ENCODE results near the gene NOC2L.
"Not testable (repeated sequence)": the region's sequence is repeated elsewhere in the genome, so short reads cannot be mapped to it uniquely, and the experiment has no call there.

NOC2L gene

DNA sequence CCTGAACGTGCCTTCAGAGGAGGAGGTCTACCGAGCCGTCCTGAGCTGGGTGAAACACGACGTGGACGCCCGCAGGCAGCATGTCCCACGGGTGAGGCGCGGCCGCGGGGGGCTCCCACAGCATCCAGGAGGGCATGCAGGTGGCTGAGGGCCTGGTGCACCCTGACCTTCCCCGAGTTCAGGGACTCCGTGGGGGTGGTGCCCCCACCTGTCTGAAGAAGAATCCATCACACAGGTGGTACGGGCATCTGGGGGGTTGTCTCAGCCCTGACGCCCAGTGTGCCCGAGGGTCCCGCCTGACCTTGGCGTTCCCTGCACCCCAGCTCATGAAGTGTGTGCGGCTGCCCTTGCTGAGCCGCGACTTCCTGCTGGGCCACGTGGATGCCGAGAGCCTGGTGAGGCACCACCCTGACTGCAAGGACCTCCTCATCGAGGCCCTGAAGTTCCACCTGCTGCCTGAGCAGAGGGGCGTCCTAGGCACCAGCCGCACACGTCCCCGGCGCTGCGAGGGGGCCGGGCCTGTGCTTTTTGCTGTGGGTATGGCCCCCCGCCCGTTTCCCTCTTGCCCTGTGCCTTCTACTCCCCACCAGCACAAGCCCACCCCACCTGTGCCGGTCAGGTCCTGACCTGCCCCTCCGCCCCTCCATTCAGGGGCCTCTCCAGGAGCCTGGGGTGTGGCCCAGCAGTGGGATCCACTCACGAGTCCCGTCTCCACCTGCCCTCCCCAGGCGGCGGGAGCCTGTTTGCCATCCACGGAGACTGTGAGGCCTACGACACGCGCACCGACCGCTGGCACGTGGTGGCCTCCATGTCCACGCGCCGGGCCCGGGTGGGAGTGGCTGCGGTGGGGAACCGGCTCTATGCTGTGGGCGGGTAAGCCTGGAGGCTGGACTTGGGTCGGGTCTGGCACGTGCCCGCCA is 3.6 kb upstream of the NOC2L start:
- no peak for DNase-seq (ENCODE audit: low read depth)

DNA sequence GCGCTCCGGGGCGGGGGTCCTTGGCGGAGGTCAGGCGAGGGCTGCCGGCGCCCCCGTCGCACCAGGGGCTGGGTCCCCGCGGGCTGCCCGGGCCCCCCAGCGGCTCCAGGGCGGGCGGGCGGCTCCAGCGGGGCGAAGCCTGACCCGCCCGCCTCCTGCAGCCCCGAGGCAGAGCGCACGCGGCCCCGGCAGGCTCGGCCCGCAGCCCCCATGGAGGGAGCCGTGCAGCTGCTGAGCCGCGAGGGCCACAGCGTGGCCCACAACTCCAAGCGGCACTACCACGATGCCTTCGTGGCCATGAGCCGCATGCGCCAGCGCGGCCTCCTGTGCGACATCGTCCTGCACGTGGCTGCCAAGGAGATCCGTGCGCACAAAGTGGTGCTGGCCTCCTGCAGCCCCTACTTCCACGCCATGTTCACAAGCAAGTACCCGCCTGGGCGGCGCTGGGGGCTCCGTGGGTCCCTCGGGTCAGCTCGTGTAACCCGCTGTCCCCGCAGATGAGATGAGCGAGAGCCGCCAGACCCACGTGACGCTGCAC is 2.1 kb upstream of the NOC2L start:
- DNase-seq (ENCODE audit: low read depth): no peak

DNA sequence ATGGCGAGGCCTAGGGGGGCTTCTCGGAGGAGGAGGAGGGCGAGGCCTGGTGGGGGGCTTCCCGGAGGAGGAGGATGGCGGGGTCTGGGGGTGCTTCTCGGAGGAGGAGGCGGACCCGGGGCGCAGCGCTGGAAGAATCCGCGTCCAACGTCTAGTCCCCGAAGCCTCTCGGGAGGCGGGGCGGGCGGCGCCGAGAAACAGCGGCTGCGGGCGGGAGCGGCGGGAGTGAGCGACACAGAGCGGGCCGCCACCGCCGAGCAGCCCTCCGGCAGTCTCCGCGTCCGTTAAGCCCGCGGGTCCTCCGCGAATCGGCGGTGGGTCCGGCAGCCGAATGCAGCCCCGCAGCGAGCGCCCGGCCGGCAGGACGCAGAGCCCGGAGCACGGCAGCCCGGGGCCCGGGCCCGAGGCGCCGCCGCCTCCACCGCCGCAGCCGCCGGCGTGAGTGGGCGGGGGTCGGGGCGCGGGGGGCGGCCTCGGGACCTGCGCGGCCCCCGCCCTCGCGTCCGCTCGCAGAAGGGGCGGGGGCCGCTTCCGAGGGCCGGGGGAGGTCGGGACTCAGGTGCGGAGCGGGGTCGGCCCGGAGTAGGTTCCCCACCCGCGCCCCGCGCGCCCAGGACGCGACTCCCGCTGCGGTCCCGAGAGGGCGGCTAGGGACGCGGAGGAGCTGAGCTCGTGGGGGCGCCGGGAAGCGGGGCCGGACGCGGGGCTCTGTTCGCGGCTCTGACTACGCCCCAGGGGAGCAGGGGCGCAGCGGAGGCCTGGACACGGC is 1.5 kb upstream of the NOC2L start, which contains the start of gene KLHL17:
Gene KLHL17 (plus strand): TSS at position 222 of the 769 bp plus-strand sequence. CDS start 110 bp downstream, at position 332.
- peak; percentile 66 for DNase-seq (ENCODE audit: low read depth)

DNA sequence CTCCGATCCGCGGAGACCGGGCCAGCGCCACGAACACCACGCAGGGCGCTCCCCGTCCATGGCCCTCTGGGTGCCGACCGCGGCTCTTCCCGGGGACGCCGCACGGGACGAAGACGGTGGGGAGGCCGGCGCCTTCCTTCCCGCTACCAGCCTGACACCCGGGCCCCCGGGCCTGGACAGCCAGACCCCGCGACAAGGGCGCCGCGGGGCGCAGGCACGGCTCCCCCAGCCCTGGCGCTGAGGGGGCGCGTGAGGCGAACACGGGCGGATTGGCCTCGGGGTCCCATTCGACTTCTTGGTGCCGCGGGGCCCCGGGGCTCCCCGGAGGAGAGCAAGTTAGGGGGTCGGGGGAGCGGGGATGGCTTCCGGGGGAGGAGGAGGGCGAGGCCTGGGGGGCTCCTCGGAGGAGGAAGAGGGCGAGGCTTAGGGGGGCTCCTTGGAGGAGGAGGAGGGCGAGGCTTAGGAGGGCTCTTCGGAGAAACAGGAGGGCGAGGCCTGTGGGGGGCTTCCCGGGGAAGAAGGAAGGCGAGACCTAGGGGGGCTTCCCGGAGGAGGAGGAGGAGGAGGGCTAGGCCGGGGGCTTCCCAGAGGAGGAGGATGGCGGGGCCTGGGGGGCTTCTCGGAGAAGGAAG is 791 bp upstream of the NOC2L start:
- DNase-seq (ENCODE audit: low read depth): no peak

DNA sequence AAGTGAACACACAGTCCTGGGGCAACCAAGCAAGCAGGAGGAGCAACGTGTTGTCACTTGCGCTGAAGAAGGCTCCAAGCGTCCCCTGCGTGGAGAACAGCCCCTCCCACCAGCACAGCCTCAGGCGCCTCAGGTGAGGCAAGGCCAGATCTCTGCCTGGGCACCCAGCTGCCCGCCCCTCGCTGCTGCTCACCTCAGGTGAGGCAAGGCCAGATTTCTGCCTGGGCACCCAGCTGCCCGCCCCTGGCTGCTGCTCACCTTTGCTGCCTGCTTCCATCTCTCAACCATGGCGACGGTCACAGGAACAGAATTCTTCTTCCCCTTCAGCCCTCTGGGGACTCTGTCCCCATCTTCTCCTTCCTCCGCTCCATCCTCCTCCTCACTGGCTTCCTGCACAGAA is 2.4 kb downstream of the NOC2L start:
- DNase-seq (ENCODE audit: low read depth): no peak

DNA sequence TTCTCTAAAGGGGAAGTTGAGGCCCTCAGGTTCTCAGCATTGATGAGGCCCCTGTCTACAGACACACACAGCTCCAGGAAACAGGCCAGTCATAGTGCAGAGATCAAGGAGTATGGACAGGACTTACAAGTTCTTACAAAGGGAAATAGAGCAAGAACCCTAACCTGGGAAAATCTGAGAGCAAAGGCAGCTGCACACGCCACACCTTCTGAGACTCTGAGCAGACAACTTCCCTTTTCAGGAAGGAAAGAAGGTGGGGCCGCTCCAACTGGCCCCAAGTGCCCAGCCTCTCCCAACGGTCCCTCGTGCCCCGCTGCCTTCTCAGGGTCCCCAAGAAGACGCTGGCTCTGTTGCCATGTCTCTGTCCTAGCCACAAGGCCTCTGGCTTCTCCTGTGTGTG is 3.6 kb downstream of the NOC2L start:
- DNase-seq (ENCODE audit: low read depth): no peak

DNA sequence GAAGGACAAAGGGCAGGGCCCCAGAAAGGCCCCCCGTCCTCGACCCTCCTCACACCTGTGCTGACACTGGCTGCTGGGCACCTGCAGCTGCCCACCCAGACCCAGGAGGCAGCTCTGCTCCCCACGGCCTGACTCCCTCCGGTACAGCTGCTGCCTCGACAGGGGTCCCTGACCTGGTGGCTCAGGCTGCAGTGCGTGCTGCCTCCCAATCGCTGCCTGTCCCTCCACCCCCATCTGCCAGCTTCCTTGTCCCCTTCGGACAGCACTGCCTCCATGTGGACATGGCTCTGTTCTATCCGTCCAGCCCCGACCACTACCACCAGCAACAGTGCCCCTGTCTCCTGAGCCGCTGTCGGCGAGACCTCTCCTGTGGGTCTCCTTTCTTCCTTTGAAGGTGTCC is 4.1 kb downstream of the NOC2L start:
- DNase-seq (ENCODE audit: low read depth): no peak

DNA sequence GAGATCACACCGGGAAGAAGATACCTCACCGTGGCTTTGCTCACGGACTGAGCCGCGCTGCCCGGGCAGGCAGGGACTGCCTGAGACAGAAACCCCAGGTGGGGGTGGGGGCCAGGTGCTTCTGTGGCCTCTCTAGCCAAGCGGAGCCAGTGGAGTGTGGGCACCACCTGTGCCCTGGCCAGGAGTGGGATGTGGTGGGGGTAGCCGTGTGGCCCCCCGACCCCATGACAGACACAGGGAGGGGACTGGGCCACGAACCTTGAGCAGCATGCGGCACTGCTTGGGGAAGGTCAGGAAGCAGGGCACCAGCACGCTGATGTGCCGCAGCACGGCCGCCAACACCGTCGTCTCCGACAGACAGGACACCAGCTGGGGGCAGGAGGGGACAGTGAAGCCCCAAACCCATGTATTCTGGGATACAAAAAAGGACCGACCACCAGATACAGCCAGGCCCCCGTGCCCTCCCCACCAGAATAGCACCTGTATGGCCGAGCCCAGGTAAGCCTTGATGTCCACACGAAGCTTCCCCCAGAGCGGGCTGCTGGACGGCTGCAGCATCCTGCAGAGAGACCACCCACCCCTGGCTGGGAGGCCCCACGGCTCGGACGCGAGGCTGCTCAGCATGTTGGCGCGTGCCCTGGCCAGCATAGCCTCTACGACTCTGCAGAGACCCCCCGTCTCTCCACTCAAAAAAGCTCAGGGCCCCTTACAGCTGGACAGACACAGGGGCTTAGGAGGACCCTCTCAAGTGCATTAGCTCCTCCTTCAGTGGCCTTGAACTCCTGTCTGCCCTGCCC is 5.3 kb downstream of the NOC2L start:
- DNase-seq (ENCODE audit: low read depth): no peak

DNA sequence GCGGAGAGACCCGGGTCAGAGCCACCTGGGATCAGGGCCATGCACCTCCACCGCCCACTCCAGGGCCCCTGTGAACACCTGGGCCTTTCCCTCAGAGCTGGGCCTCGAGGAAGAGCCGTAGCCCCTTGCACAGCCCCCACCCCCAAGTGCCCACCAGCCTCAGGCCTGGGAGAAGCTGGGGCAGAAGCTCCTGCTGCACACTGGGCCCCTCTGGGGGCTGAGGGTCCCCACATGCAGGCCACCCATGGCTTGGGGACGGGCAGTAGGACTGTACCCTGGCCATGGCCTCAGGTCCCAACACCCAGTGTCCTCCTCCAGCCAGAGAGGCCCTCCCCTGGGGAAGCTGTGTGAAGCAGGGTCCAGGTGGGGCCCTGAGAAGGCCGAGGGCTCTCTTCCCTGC is 6.5 kb downstream of the NOC2L start:
- DNase-seq (ENCODE audit: low read depth): no peak

DNA sequence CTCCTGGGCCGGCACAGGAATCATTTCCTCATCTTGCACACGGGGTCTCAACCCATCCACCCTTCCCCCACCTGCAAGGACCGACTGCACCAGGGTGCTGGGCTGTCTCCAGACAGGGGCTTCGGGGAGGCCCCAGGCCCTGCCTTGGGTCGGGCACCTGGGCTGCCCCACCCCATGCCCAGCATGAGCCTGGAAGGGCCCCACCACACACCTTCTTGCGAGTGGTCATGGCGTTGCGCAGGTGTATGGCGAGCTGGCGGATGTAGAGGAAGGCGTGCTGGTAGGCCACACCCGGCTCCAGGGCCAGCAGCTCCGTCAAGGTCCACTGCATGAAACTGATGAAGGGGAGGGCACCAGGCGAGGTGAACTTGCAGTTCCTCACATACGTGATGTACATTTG is 6.9 kb downstream of the NOC2L start:
- no peak for DNase-seq (ENCODE audit: low read depth)

DNA sequence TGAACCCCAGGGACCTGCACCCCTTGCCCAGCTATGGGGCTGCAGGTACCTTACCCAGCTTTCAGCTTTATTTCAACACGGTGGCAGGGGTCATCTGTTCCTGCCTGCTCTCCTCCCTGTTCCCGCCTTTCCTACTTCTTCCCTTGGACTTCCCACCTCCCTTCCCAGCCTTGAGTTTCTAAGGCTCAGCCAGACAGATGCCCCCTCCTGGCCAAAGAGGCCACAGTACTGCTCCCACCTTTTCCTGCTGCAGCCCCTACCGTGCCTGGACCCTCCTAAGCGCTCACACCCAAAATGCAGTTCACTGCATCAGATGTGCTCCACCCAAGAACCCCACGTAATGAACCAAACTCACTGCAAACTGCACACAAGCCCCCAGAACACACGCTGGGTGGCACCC is 7.7 kb downstream of the NOC2L start:
- no peak for DNase-seq (ENCODE audit: low read depth)

DNA sequence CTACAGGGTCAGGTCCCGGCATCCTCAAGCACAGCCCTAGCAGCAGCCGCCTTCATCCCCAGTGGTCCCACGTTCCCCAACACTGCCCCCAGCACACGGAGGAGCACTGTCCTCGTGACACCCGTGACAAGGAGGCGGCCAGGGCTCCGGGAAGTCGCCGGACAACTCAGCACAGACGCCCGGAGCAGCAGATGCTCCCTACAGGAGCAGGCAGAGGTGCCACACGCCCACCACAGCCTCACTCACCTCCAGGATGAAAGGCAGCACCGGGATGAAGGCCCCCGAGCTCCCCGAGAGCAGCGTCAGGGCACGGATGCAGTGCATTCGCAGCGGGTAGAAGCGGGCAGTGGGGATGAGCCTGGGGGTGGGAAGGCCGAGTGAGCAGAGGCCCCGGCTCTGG is 8.2 kb downstream of the NOC2L start:
- DNase-seq (ENCODE audit: low read depth): no peak

DNA sequence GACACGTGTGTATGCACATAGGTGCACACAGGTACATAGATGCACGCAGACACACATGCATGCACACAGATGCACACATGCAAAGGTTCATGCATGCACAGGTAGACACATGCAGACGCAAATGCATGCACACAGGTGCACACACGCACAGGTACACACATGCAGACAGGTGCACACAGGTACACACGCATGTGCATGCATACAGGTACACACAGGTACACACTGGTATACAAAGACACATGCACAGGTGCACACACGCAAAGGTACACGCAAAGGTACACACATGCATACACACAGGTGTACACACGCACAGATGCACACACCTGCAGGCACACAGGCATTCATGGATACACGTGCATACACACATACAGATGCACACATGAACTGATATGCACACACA is 8.8 kb downstream of the NOC2L start:
- no peak for DNase-seq (ENCODE audit: low read depth)

DNA sequence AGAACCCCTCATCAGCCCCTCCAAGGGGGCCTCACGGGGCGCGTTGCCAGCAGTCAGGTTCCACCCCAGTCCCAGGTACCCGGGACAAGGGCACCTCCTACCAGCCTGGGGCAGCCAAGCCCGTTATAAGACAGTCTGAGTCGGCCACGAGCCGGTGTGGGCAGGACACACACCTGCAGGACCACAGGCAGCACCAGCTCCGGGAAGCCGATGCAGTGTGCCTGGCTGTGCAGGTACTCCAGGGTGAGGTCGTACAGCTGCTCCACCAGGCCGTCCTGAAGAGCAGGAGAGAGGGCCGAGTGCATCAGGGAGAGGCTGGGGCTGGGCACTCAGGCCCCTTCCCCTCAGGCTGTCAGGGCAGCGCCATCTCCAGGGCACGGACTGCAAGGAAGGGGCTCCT is 11.1 kb downstream of the NOC2L start:
- no peak for DNase-seq (ENCODE audit: low read depth)

DNA sequence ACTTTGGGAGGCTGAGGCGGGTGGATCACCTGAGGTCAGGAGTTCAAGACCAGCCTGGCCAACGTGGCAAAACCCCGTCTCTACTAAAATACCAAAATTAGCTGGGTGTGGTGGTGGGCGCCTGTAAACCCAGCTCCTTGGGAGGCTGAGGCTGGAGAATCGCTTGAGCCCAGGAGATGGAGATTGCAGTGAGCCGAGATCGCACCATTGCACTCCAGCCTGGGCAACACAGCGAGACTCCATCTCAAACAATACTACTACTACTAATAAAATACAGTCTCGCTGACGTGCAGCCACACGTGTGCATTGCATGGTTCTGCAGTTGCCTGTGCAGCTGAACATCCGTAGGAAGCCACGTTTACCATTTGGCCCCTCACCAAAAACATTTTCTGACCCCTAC is 12.2 kb downstream of the NOC2L start:
- DNase-seq (ENCODE audit: low read depth): not testable (repeated sequence)

DNA sequence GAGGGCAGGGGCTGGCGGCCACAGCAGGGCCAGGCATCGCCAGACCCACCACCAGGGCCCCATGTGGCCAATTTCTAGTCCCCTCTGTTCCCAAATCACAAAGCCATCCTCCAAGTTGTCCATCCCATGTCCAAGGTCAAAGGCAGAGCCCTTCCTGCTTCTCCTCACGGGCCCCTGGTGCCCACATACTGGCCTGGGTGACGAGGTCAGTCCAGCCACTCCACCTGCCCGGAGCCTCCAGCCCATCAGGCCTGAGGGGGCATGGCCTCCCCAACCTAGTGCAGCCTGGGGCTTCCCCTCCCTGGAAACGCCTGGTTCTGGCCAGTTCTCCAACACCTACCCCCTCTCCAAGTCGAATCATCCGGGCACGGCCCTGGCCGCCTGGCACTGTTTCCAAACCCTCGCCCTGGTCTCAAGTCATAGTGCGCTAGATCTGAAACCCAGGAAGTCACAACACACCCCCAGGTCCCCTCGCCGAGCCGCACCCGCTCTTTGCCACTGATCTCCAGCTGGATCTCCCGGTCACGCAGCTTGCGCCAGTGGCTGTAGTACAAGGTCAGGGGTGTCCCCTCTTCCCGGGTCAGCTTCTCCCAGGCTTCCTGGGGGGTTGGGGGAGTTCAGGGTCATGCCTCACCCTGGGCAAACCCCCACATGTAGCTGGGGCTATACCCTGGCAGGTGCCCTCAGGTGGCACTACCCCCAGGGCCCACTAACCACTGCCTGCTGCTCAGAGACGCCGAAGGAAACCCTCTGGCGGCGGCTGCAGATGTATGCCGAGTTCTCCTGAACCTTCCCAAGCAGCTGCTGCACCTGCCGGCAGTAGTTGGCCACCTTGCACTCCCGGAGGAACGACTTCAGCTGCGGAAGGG is 13.1 kb downstream of the NOC2L start:
- DNase-seq (ENCODE audit: low read depth): no peak

DNA sequence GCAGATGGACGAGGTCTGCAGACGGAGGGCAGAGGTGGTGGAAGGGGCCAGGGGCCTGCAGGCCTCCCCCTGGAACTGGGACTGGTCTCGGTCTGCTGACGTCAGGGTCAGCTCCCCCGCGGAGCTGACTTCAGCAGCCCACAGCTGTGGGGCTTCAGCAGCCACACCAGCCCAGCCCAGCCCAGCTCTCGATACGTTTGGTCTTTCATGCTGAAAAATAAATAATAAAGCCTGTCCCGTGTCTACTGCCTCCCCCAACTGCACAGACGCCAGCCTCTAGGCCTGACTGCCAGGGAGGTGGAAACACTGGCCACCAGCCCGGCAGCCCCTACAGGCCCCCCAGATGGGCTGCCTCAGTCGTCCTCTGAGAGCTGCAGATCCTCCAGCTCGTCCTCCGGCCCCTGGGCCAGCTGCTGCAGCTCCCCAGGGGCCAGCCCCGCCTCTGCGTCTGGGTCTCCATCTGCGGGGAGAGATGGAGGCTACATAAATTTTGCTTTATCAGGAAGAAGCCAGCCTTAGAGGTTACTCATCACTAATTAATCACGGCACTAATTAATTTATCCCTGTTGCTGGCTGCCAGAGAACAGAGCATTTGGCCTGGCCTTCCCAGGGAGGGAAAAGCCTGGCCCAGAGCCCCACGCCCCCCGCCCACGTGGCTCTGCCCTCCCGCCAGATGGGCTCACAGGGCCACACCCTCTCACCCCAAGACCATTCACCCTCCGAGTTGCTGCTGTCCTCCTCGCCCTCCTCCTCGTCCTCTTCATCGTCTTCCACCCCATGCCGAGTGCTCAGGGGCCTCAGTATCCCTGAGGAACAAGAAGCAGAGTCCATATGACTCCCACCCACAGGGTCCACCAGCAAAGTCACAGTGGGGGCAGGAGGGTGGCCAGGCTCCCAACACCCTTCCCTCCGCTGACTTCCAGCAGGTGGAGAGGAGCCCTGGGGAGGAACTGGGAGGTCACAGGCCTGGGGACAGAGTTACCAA is 14.4 kb downstream of the NOC2L start:
- no peak for DNase-seq (ENCODE audit: low read depth)

DNA sequence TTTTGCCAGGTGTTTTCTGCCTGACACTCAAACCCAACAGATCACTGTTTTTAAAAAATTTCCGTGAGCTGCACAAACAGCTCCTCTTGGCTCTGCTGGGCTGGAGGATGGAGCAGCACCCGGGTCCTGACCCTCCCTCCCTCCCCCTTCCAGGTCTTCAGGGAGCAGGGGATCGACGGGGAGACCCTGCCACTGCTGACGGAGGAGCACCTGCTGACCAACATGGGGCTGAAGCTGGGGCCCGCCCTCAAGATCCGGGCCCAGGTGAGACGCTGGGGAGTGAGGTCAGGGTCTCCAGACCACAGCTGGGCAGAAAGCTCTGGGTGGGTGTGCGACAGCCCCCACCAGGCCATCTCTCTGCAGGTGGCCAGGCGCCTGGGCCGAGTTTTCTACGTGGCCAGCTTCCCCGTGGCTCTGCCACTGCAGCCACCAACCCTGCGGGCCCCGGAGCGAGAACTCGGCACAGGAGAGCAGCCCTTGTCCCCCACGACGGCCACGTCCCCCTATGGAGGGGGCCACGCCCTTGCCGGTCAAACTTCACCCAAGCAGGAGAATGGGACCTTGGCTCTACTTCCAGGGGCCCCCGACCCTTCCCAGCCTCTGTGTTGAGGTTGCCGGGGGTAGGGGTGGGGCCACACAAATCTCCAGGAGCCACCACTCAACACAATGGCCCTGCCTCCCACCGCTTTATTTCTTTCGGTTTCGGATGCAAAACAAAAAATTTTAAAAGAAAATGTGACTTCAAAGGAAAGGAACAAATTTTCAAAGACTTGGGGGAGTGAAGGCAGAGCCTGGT is 15.3 kb downstream of the NOC2L start:
- no peak for DNase-seq (ENCODE audit: low read depth)

Measured in activated gamma-delta T cell treated with anti-CD3 and anti-CD28 coated beads, Interleukin-2, amount 50 U/mL, for 16 hours (primary cell).